ENCODE data around the gene MX1. TPM values are rescaled to one million over a fixed set of nuclear protein-coding genes. Genes with fewer than 3 reads are reported as not detected.

Gene MX1
- total RNA-seq, 1 experiment from 2014 or later, result 6.4 TPM

DNA sequence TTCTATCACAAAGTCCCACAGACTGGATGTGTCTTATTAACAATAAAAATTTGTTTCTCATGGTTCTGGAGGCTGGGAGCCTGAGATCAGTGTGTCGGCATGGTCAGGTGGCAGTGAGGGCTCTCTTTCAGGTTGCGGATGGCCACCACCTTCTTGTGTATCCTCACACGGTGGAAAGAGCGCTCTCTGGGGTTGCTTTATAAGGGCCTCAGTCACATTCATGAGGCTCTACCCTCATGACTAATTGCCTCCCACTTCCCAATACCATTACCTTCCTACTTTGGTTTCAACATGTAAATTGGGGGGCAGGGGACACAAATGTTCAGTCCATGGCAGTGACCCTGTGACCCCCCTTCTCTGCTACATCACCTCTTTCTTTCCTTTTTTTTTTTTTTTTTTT lies 20.7 kb upstream of the MX1 start:
- no peak for TF ChIP-seq CTCF (conservative IDR thresholded peaks at IDR 0.05)
- no peak for TF ChIP-seq EZH2 (IDR thresholded peaks at IDR 0.05; ENCODE audit: low read depth)
- Histone ChIP-seq H3K4me3 (no peak overlapping the region), H3K9me3 (ENCODE audit: insufficient read depth, low read depth) (no peaks in the 10 kb centered on the region), H3F3A (ENCODE audit: insufficient read depth, low read depth) (no peaks in the 10 kb centered on the region), H3K9me2 (ENCODE audit: insufficient read depth) (no peaks in the 10 kb centered on the region), H2AFZ (no peak overlapping the region), H3K36me3 (ENCODE audit: low read depth) (no peaks in the 10 kb centered on the region), H4K20me1 (ENCODE audit: insufficient read depth) (no peaks in the 10 kb centered on the region), H3K4me1 (replicated peaks; ENCODE audit: insufficient read depth) (no peaks in the 10 kb centered on the region), H3K27me3 (ENCODE audit: insufficient read depth, low read depth) (no peaks in the 10 kb centered on the region), H3K27ac (no peak overlapping the region), H3K4me2 (no peak overlapping the region), H3K79me2 (ENCODE audit: low read depth) (no peaks in the 10 kb centered on the region)
- no TSS peak for BruUV-seq (replicated peaks)
- DNase-seq, result no peak
- POLR2A ChIA-PET (ENCODE audit: unreplicated experiment), result no interaction called here
- CTCF ChIA-PET, result no interaction called here
- intact Hi-C loops (cut with micrococcal nuclease; ENCODE audit: unreplicated experiment), result no loop called here

DNA sequence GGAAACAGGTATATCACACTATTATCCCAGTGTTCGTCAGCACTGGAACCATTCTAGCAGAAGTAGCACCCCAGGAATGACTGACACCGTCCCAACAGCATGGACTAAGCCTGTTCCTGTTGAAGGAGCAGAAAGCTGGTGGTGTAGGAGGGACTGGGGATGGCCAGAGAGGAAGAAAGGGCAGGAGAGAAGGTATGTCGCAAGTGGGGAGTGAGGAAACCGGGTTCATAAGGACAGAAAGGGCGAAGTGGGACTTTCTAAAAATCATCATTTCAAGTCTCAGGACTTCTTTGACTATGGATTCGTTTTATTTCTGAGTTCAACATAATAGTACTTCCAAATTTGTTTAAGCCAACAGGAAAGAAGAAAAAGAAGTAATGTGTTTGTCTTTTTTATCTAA lies 19.7 kb upstream of the MX1 start:
- Histone ChIP-seq H3K9me2 (ENCODE audit: insufficient read depth) (no peaks in the 10 kb centered on the region), H2AFZ (no peak overlapping the region), H3K4me2 (no peak overlapping the region), H3K79me2 (ENCODE audit: low read depth) (no peaks in the 10 kb centered on the region), H3K4me1 (replicated peaks; ENCODE audit: insufficient read depth) (no peaks in the 10 kb centered on the region), H3K9me3 (ENCODE audit: insufficient read depth, low read depth) (no peaks in the 10 kb centered on the region), H3F3A (ENCODE audit: insufficient read depth, low read depth) (no peaks in the 10 kb centered on the region), H3K4me3 (no peak overlapping the region), H3K27ac (no peak overlapping the region), H3K27me3 (ENCODE audit: insufficient read depth, low read depth) (no peaks in the 10 kb centered on the region), H4K20me1 (ENCODE audit: insufficient read depth) (no peaks in the 10 kb centered on the region), H3K36me3 (ENCODE audit: low read depth) (no peaks in the 10 kb centered on the region)
- intact Hi-C loops (cut with micrococcal nuclease; ENCODE audit: unreplicated experiment), result no loop called here
- BruUV-seq (replicated peaks), result no TSS peak
- TF ChIP-seq CTCF (conservative IDR thresholded peaks at IDR 0.05) (no peak), EZH2 (IDR thresholded peaks at IDR 0.05; ENCODE audit: low read depth) (no peak)
- no peak for DNase-seq
- CTCF ChIA-PET, result no interaction called here
- POLR2A ChIA-PET (ENCODE audit: unreplicated experiment), result no interaction called here

- no peaks in the 10 kb centered on the region for H3K27me3 ChIP-seq (ENCODE audit: insufficient read depth, low read depth)
Observed at GRCh38 chr21:41407541-41408460, 18.2 kb upstream of the MX1 start.

More at GRCh38 chr21:41407541-41408460, 18.2 kb upstream of the MX1 start:
- no peaks in the 10 kb centered on the region for H3K4me1 ChIP-seq (replicated peaks; ENCODE audit: insufficient read depth)
- no peaks in the 10 kb centered on the region for H3K36me3 ChIP-seq (ENCODE audit: low read depth)
- H3K4me2 ChIP-seq, result no peak overlapping the region
- CTCF ChIA-PET, result no interaction called here
- H3K27ac ChIP-seq, result no peak overlapping the region
- H2AFZ ChIP-seq, result no peak overlapping the region
- intact Hi-C loops (cut with micrococcal nuclease; ENCODE audit: unreplicated experiment), result no loop called here
- no peak overlapping the region for H3K4me3 ChIP-seq
- no peaks in the 10 kb centered on the region for H3K79me2 ChIP-seq (ENCODE audit: low read depth)
- H4K20me1 ChIP-seq (ENCODE audit: insufficient read depth), result no peaks in the 10 kb centered on the region
- H3F3A ChIP-seq (ENCODE audit: insufficient read depth, low read depth), result no peaks in the 10 kb centered on the region
- H3K9me2 ChIP-seq (ENCODE audit: insufficient read depth), result no peaks in the 10 kb centered on the region
- BruUV-seq (replicated peaks), result no TSS peak
- no peak for DNase-seq
- POLR2A ChIA-PET (ENCODE audit: unreplicated experiment), result no interaction called here
- H3K9me3 ChIP-seq (ENCODE audit: insufficient read depth, low read depth), result no peaks in the 10 kb centered on the region
- TF ChIP-seq EZH2 (IDR thresholded peaks at IDR 0.05; ENCODE audit: low read depth), result no peak
- TF ChIP-seq CTCF (conservative IDR thresholded peaks at IDR 0.05), result no peak

Measured in PC-9 (cell line).